Right ventricle myocardium inferior (tissue), 1 donor: ENCODE data around the gene TSEN34. TPM values are rescaled to one million over a fixed set of nuclear protein-coding genes. Genes with fewer than 3 reads are reported as not detected.
"Not testable (repeated sequence)": the region's sequence is repeated elsewhere in the genome, so short reads cannot be mapped to it uniquely, and the experiment has no call there.

Source experiments
- ATAC-seq: fragments of 200-7000 bp; cut with Tn5 transposase; one replicate; pipeline ENCODE4 v1.9.1; 2020; ENCODE audit warnings: mild to moderate bottlenecking, moderate library complexity
- DNase-seq: peaks from one replicate; pipeline ENCODE4 v3.0.0; 2021; ENCODE audit errors: missing footprints
- intact Hi-C: fragments of 100-400 bp; cut with DNase I; formaldehyde crosslinking; loops from one replicate; pipeline ENCODE4 v1.11.0; 2022
- total RNA-seq: library from RNA; stranded (reverse); fragmentation: NEBNext Ultra II Directional; extraction: Animal tissue kit (Norgen Biotek cat#: 25700); gene quantifications from one replicate; pipeline ENCODE4 v1.2.1, GENCODE V29; 2021
- donor health status: DM: no; HTN: yes; CAD: no; lungs with severe emphysema.

TSEN34 gene
- total RNA-seq, 1 donor from 2014 or later, result 16.1 TPM

DNA sequence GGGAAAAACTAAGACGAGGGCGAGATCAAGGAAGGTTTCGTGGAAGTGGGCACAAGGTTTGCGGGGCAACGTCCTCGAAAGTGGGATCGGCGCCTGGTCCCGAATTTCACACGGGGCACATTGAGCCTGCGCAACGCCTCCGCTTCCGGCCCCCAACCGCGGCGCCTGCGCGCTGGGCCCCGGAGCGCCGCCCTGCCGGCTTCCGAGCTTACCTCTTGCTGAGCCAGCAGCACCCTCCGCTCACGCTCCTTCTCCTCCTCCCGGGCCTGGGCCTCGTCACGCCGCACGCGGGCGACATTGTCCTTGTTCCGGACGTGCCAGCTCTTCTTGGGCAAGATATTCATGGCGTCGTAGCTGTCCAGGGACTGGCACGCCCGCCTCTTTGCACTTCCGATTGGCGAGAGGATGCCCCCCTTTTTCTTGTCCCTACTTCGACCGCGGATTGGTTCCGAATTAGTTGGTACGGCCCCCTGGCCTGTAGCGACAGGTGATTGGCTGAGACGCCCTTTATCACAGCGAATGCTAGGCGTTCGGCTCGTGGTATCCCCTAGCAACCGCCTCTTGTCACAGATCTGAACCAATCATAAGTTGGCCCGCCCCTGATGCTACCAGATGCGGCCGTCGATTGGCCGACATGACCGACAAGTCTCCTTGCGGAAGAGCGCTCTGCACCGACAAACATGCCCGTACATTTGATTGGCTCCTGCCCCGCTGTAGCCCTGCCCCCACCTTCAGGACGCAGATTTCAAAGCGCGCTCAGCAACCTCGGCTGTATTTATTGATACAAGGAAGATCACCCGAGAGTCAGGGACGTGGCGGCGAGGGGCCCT is 31.5 kb upstream of the TSEN34 start, which contains the start of gene LENG1:
Gene LENG1 (minus strand): TSS at position 370 of the 830 bp plus-strand sequence. CDS start 26 bp downstream, at position 344.
- ATAC-seq, result peak; percentile 95
- intact Hi-C loops, result loop anchor here (1.0 kb wide), 1 partner anchor 22 kb away; the partner anchor contains the start of gene CNOT3

GRCh38 chr19:54160182-54160811 is 30.8 kb upstream of the TSEN34 start:
- intact Hi-C loops, result no loop called here
- ATAC-seq, result no peak
- DNase-seq, result no peak

More for the DNA sequence above, 31.5 kb upstream of the TSEN34 start, which contains the start of gene LENG1:
- DNase-seq, result peak; percentile 100

DNA sequence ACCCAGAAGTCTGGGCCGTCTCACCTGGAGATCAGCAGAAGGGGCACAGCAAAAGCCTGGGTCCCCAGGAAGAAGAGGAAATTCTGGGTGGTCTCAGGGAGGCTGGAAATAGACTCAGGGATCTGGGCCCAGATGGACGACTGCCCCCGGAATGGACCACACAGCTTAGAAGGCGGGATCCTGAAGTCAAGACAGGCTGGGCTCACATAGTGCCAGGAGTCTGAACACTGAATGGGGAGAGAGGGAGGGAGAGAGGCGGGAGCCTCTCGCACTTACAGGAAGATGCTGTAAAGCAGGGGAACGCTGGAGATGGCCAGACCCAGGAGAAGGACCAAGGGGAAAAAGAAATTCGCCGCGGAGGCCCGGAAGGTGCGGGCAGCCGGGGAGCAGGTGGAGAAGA is 30.3 kb upstream of the TSEN34 start:
- intact Hi-C loops, result no loop called here
- DNase-seq (no peak), ATAC-seq (no peak)

DNA sequence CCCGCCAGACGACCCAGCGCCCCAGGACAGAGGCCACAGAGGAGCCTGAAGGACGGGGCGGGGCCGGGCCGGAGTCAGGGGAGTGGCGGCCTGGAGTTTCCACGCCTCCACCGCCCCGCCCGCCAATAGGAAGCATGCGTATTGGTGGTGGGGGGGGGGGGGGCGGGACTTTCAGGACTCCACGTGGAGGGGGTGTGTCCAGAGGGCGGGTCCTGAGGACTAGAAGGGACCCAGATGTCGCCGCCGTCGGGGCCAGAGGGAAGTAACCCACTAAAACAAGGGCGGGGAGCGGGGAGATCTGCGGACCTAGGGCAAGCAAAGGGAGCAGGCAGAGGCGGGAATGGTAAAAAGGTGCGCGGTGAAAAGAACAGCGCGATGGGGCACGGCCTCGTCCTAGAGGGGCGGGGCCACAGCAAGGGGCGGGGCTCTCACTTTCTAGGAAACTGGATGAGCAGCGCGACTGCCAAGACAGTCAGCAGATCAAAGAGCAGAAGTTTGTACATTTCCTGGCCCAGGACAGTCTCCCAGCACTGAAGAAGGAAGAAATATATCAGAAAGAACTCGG is 28.8 kb upstream of the TSEN34 start:
- peak; percentile 95 for DNase-seq
- ATAC-seq, result peak; percentile 21
- intact Hi-C loops, result no loop called here

DNA sequence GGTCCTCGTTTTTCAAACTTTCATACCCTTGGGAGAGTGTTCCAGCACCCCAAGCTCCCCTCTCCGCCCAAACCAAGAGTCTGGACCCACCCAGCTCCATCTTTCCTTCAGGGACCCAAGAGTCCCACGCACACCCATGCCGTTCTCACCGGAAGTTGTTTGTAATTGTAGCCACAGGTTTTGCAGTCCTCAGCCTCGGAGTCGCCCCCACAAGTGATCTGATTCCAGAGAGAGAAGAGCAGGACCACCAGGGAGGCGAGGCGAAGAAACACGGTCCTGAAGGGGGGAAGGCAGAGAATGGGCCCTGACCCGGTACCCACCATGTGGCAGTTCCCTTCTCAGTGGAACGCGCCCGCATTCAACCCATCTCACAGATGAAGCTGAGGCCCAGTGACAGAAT is 28.2 kb upstream of the TSEN34 start:
- intact Hi-C loops, result no loop called here
- DNase-seq, result no peak
- no peak for ATAC-seq

- ATAC-seq (no peak), DNase-seq (no peak)
- intact Hi-C loops, result no loop called here
These were observed 26.6 kb upstream of the TSEN34 start for GRCh38 chr19:54164369-54165068.

GRCh38 chr19:54165222-54165621 is 25.9 kb upstream of the TSEN34 start:
- no peak for DNase-seq
- no peak for ATAC-seq
- intact Hi-C loops, result no loop called here

DNA sequence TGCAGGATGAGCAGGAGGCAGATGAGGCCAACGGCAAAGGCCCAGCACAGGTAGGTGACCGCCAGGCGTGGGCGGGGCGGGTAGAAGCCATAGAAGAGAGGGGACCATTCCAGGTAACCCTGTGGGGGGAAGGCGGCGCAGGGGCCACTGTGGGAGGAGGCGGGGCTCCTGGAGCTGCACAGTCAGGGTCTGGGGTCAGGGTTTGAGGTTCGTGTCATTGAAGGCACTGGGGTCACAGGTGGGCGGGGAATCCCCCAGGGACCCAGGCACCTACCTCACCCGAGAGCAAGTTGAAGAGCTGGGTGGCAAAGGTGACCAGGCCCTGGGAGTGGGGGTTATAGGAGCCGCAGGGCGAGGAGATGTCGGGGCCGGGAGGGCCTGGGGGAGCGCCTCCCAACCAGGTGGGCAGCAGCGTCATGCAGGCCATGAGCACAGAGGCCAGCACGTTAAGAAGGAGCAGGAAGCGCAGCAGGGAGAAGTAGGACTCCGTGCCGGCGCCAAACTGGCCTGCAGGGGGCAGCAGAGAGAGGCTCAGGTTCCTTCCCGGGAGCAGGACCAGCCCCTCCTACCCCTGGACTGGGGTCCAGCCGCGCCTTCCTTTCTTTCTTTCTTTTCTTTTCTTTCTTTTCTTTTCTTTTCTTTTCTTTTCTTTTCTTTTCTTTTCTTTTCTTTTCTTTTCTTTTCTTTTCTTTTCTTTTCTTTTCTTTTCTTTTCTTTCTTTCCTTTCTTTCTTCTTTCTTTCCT is 22.8 kb upstream of the TSEN34 start:
- DNase-seq (peak; percentile 96), ATAC-seq (peak; percentile 90)
- intact Hi-C loops, result loop anchor here (1.0 kb wide), 1 partner anchor 63 kb away; no protein-coding TSS in a partner anchor

DNA sequence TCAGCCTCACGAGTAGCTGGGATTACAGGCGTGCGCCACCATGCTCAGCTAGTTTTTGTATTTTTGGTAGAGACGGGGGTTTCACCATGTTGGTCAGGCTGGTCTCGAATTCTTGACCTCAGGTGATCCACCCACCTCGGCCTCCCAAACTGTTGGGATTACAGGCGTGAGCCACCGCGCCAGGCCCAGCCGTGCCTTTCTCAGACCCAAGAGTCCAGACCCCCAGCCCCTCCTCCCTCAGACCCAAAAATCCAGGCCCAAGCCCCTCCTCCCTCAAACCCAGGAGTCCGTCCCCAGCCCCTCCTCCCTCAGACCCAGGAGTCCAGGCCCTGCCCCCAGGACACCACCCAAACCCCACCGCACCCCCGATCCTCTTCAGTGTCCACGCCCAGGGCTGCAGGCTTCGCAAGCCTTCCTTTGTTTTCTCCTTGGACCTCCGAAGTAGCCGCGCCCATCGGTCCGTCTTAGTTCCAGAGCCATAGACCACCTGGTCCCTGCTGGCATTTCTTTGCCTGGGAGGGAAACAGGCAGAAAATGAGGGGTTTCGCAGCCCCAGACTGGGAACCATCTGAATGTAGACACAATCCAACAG is 21.9 kb upstream of the TSEN34 start:
- DNase-seq, result no peak
- intact Hi-C loops, result no loop called here

GRCh38 chr19:54171736-54172431 is 19.2 kb upstream of the TSEN34 start:
- DNase-seq, ATAC-seq, intact Hi-C loops: not testable (repeated sequence)

More for the DNA sequence above, 21.9 kb upstream of the TSEN34 start:
- ATAC-seq, result no peak

DNA sequence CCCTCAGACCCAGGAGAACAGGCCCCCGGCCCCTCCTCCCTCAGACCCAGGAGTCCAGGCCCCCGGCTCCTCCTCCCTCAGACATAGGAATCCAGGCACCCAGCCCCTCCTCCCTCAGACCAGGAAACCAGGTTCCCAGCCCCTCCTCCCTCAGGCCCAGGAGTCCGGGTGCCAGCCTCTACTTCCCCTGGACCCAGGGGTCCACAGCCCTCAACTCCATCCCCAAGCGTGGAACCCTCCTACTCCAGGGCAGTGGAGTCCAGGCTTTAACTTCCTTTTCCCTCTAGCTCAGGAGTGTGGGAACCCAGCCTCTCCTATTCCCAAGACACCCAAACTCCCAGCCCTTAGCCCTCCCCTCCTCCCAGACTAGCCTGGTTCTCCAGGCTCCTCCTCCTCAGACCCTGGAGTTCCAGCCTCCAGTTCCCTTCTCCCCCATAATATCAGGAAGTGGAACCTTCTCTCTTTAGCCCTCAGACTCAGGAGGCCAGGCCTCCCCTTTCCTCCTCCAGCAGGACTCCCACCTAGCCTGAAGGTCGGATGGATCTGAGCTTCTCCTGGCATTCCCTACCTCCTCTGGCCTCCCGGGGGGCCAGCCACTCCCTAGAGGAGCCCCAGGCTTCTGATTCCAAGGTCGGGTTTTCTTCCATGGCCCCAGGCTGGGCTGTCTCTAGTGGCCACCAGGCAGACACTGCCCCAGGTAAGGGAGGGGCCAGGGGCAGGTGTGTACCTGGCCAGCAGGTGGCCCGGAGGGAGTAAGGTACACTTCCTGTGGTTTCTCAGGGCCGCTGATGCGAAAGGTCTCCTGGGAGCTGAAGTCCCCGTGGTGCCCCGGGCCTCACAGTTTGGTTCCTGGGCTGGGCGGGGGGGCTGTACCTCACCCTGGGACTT is 18.4 kb upstream of the TSEN34 start, which contains the start of gene TMC4:
Gene TMC4 (minus strand): TSS at position 690 of the 888 bp plus-strand sequence. CDS start 43 bp downstream, at position 647.
- DNase-seq (peak; percentile 30), ATAC-seq (peak; percentile 63)
- intact Hi-C loops, result no loop called here

DNA sequence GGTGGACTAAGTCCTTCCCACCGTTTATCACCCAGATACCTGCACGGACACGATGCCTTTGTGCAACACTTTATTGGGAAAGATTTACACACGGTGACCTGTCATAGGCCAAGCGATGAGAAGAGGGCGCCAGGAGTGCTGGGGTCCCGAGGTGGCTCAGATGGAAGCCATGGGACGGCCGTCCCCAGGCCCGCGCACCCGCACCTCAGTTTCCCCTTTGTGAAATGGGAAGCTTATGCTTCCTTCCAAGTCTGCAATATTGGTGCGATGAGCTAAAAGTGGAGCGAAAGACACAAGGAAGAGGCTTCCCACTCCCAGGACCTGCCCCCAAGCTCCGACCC is 17.8 kb upstream of the TSEN34 start:
- intact Hi-C loops, result no loop called here
- DNase-seq (no peak), ATAC-seq (no peak)

GRCh38 chr19:54173951-54174834 is 16.9 kb upstream of the TSEN34 start:
- no peak for ATAC-seq
- DNase-seq, result peak; percentile 57
- intact Hi-C loops, result no loop called here

DNA sequence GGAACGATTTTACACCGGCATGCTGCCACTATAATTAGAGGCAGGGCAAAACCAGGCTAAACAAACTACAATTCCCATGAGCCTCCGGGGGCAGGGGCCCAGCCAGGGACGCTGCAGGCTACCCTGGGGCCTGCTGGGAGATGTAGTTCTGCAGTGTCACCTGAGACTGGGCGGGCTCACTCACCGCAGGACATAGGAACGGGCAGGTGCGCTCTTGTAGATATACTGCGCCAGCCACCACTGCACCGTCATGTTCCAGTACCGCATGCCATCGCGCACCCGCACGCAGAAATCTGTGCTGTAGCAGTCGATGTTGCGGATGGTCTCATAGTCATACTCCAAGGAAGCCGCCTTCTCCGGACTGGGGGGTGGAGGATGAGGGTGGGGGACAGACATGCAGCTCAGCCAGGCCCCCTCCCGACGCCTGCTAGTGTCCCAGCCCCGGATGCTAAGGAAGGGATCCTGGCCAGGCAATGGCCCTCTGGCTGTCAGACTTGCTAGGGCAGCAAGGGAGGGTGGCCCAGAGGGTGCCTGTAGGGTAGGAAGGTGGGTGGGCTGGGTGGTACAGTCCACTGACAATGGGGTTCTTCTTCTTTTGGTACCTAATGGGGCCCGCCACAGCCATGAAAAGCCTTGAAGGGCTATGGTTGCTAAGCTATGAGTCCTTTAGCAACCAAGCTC is 12.4 kb upstream of the TSEN34 start:
- intact Hi-C loops, result no loop called here
- DNase-seq, result no peak

DNA sequence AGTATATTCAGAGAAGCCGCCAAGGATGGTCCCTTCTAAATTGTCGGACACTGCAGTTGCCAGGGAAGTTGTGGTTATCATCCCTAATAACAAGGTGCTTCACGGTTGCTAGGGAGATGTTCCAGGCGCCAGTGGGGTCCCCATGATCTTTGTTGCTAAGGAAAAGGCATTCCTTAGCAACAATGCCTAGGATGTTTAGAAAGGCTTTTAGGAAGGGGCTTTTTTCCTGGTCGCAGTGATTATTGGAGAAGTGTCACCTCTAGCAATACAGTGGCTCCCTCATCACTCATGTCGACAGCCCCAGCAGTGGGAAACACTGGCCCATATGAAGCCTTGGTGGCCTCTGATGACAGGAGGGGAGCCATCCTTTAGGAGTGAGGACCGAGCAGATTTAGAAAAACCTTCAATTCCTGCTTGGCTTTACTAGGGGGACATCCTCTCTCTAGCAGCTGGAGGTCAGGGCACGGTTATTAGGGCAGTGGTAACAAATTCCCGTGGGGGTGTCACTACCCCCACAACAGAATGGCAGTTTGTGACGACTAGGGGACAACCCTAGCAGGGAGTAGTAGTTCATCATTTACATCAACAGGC is 11.8 kb upstream of the TSEN34 start:
- ATAC-seq (no peak), DNase-seq (no peak)
- intact Hi-C loops, result no loop called here

More for the DNA sequence above, 12.4 kb upstream of the TSEN34 start:
- peak; percentile 70 for ATAC-seq
